IMR-90 (cell line): ENCODE results near the gene ZNF850. TPM values are rescaled to one million over a fixed set of nuclear protein-coding genes. Genes with fewer than 3 reads are reported as not detected.

ENCODE experiments used
- ATAC-seq: fragments of 200-7000 bp; cut with Tn5 transposase; 2 replicates; pipeline ENCODE4 v1.9.1; 2020; ENCODE audit warnings: low read depth, mild to moderate bottlenecking, moderate library complexity
- BruUV-seq: library from RNA; stranded (reverse); fragments of 400-500 nt; replicated peaks from 2 replicates; lab custom pipeline; 2021; lab: Mats Ljungman, UMichigan
- CTCF ChIA-PET: fragments of 300-600 bp; formaldehyde crosslinking; extraction: SDS; loops from one replicate; lab custom pipeline; 2021; ENCODE audit warnings: antibody characterized with exemption; lab: Yijun Ruan, JAX
- POLR2A ChIA-PET: fragments of 300-600 bp; sonication (Branson Sonifier 250); formaldehyde crosslinking; loops from one replicate; lab custom pipeline; 2022; ENCODE audit warnings: antibody characterized with exemption; ENCODE audit not compliant: unreplicated experiment; lab: Charles Lee
- DNase-seq: peaks from one replicate; pipeline ENCODE4 v3.0.0; 2013
- H2AFZ ChIP-seq: replicated peaks from 2 replicates; pipeline ENCODE3; 2013; ENCODE audit warnings: low read length, mild to moderate bottlenecking; ENCODE audit not compliant: poor library complexity
- H2AK5ac ChIP-seq: 2 replicates; pipeline ENCODE4 v1.6.1; 2013; ENCODE audit warnings: low read depth, low read length, inconsistent platforms
- H2AK9ac ChIP-seq: replicated peaks from 2 replicates; pipeline ENCODE3; 2013; ENCODE audit warnings: mild to moderate bottlenecking, low read depth, low read length, moderate library complexity; ENCODE audit not compliant: poor library complexity
- H2BK120ac ChIP-seq: 2 replicates; pipeline ENCODE4 v1.6.1; 2013; ENCODE audit warnings: low read depth, low read length, inconsistent platforms
- H2BK15ac ChIP-seq: 3 replicates; pipeline ENCODE4 v1.6.1; 2013; ENCODE audit warnings: low read depth, low read length, inconsistent platforms
- H2BK20ac ChIP-seq: 2 replicates; pipeline ENCODE4 v1.6.1; 2013; ENCODE audit warnings: low read depth, mild to moderate bottlenecking, inconsistent platforms, low read length, moderate library complexity
- H2BK5ac ChIP-seq: 2 replicates; pipeline ENCODE4 v1.6.1; 2013; ENCODE audit warnings: mild to moderate bottlenecking, low read depth, low read length, inconsistent platforms; ENCODE audit not compliant: poor library complexity, severe bottlenecking
- H3K14ac ChIP-seq: replicated peaks from 2 replicates; pipeline ENCODE4 v1.6.1; 2013; ENCODE audit warnings: low read depth, low read length, inconsistent platforms
- H3K18ac ChIP-seq: 2 replicates; pipeline ENCODE4 v1.6.1; 2013; ENCODE audit warnings: low read depth, low read length, control low read depth
- H3K23ac ChIP-seq: 2 replicates; pipeline ENCODE4 v1.6.1; 2013; ENCODE audit warnings: low read depth, low read length, inconsistent platforms
- H3K27ac ChIP-seq: 2 replicates; pipeline ENCODE4 v1.5.1; 2013; ENCODE audit warnings: mild to moderate bottlenecking, control low read depth, low read length; ENCODE audit not compliant: insufficient read depth
- H3K27me3 ChIP-seq: 2 replicates; pipeline ENCODE4 v1.6.1; 2013; ENCODE audit warnings: low read length; ENCODE audit not compliant: control insufficient read depth, insufficient read depth
- H3K36me3 ChIP-seq: 2 replicates; pipeline ENCODE4 v1.6.1; 2013; ENCODE audit warnings: low read length, mixed read lengths; ENCODE audit not compliant: control insufficient read depth, insufficient read depth
- H3K4ac ChIP-seq: 2 replicates; pipeline ENCODE4 v1.6.1; 2013; ENCODE audit warnings: low read depth, low read length, inconsistent platforms
- H3K4me1 ChIP-seq: 2 replicates; pipeline ENCODE4 v1.6.1; 2013; ENCODE audit warnings: low read length, mixed read lengths; ENCODE audit not compliant: control insufficient read depth, insufficient read depth
- H3K4me2 ChIP-seq: 2 replicates; pipeline ENCODE4 v1.6.1; 2013; ENCODE audit warnings: low read depth, mild to moderate bottlenecking, control low read depth, low read length, moderate library complexity
- H3K4me3 ChIP-seq: 2 replicates; pipeline ENCODE4 v1.5.1; 2013; ENCODE audit warnings: low read depth, mild to moderate bottlenecking, control low read depth, low read length, moderate library complexity; ENCODE audit not compliant: insufficient read depth
- H3K56ac ChIP-seq: 2 replicates; pipeline ENCODE4 v1.6.1; 2013; ENCODE audit warnings: low read length, inconsistent platforms; ENCODE audit not compliant: insufficient read depth; ENCODE audit errors: extremely low read depth
- H3K79me1 ChIP-seq, 2 experiments: 2 replicates each; pipeline ENCODE4 v1.6.1; 2013; ENCODE audit warnings: low read length in 2 of 2, inconsistent platforms in 1 of 2, low read depth in 1 of 2
- H3K9ac ChIP-seq: 2 replicates; pipeline ENCODE4 v1.6.1; 2013; ENCODE audit warnings: low read depth, low read length, control low read depth
- H3K9me1 ChIP-seq: 2 replicates; pipeline ENCODE4 v1.6.1; 2013; ENCODE audit warnings: low read length, inconsistent platforms; ENCODE audit not compliant: insufficient read depth
- H3K9me3 ChIP-seq: 2 replicates; pipeline ENCODE4 v1.6.1; 2013; ENCODE audit warnings: low read length; ENCODE audit not compliant: control insufficient read depth, insufficient read depth
- H4K20me1 ChIP-seq: 2 replicates; pipeline ENCODE4 v1.6.1; 2013; ENCODE audit warnings: low read length, inconsistent platforms; ENCODE audit not compliant: insufficient read depth
- H4K5ac ChIP-seq: 2 replicates; pipeline ENCODE4 v1.6.1; 2013; ENCODE audit warnings: mild to moderate bottlenecking, low read depth, low read length, control low read depth
- H4K8ac ChIP-seq, 2 experiments: 2 replicates each; pipeline ENCODE4 v1.6.1; 2013; ENCODE audit warnings: low read depth in 2 of 2, low read length in 2 of 2, control low read depth in 1 of 2, inconsistent platforms in 1 of 2
- H4K91ac ChIP-seq: 2 replicates; pipeline ENCODE4 v1.6.1; 2013; ENCODE audit warnings: low read depth, low read length, inconsistent platforms; ENCODE audit not compliant: insufficient read depth
- NFE2L2 ChIP-seq: fragments of 150-350 bp; IDR thresholded peaks from 2 replicates; pipeline ENCODE4 v1.6.1; 2016; ENCODE audit warnings: low read depth, mild to moderate bottlenecking, low read length
- SMC3 ChIP-seq: fragments of 150-350 bp; IDR thresholded peaks from 2 replicates; pipeline ENCODE4 v1.6.1; 2016; ENCODE audit warnings: low read depth, mild to moderate bottlenecking, antibody characterized with exemption, low read length, moderate library complexity
- WGBS, 2 experiments: methylation state at CpG; one replicate each; pipeline versions ENCODE4 v1.1.5 to v1.1.7; 2013; ENCODE audit warnings: missing lambda C conversion rate in 2 of 2; ENCODE audit not compliant: insufficient read length in 1 of 2; ENCODE audit errors: extremely low coverage in 2 of 2; 5-methylcytosine and 5-hydroxymethylcytosine counted together
- dilution Hi-C: fragments of 300-500 bp; cut with HindIII; formaldehyde crosslinking; loops from one replicate; pipeline ENCODE4 v1.14.3; 2018; ENCODE audit warnings: low sequenced_read_pairs; ENCODE audit not compliant: unreplicated experiment
- in situ Hi-C: fragments of 300-500 bp; cut with MboI; formaldehyde crosslinking; loops from 3 replicates; pipeline ENCODE4 v1.14.3; 2019; ENCODE audit warnings: low sequenced_read_pairs, inconsistent platforms, mixed read lengths
- intact Hi-C: fragments of 100-400 bp; cut with micrococcal nuclease; formaldehyde crosslinking; loops from 2 replicates; pipeline ENCODE4 v1.10.0; 2022
- polyA plus RNA-seq, 3 experiments: library from polyadenylated mRNA; depleted of rRNA; stranded (reverse); fragments of >200 nt; gene quantifications; 2 replicates each; pipeline ENCODE4 v1.2.3, GENCODE V29; 2012; ENCODE audit warnings: low replicate concordance in 1 of 3
- total RNA-seq: library from RNA; depleted of rRNA; stranded (reverse); fragments of >200 nt; gene quantifications from 2 replicates; pipeline ENCODE4 v1.2.3, GENCODE V29; 2012
- TF ChIP-seq, protein P1 (sequence below): conservative IDR thresholded peaks from 2 replicates; pipeline ENCODE4 v1.5.1; 2012; ENCODE audit warnings: mild to moderate bottlenecking, low read depth, low read length, improper control_type of control experiment

ZNF850 gene
- total and polyA plus RNA-seq, 2 of the 4 experiments (the other 2 are of a cell fraction): 1.1 to 7.2 TPM

DNA sequence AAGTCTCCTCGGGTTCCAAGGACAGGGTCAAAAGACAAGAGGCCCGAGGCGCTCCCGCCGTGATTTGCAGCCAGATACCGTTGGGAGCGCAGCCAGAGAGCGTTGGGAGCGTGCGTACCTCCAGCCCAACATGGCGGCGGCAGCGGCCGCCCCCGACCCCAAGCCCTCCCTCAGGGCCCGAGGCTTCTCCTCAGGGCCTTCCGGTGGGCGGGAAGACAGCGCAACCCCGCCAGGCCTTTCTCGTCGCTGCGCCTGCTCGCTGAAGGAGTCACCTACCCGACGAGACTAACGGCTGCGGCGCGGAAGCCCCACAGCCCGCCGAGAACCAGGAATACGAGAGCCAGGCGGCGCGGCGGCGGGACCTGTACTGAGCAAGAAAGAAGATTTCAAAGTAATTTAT is 3.2 kb upstream of the ZNF850 start:
- Histone ChIP-seq H3K36me3 (no peaks in the 10 kb centered on the region), H2AFZ (peak overlapping the region; percentile 13), H3K9ac (no peak overlapping the region), H3K4me2 (no peak overlapping the region), H2BK15ac (no peak overlapping the region), H3K18ac (no peak overlapping the region), H2AK5ac (no peak overlapping the region), H4K20me1 (no peaks in the 10 kb centered on the region), H3K27ac (no peak overlapping the region), H3K27me3 (no peaks in the 10 kb centered on the region), H4K8ac (no peak overlapping the region), H3K9me1 (no peaks in the 10 kb centered on the region), H4K91ac (no peak overlapping the region), H3K23ac (no peak overlapping the region), H3K4me3 (no peak overlapping the region), H2BK120ac (no peak overlapping the region), H2BK20ac (no peak overlapping the region), H3K4me1 (no peaks in the 10 kb centered on the region), H3K56ac (no peak overlapping the region), H2AK9ac (no peak overlapping the region), H3K79me1 (peaks cover 7 to 8% of the 10 kb centered on the region in 2 experiments; a peak in 2 of 4 replicates), H3K9me3 (peaks cover 9% of the 10 kb centered on the region), H4K5ac (no peak overlapping the region), H3K4ac (no peak overlapping the region), H3K14ac (no peak overlapping the region), H2BK5ac (no peak overlapping the region)
- 0% methylated on average over 1 of the region's 38 CpGs; no CpG with 5 or more reads in 1 of the 2 experiments for WGBS, 2 experiments
- intact Hi-C loops (loop anchor here (10.0 kb wide), 1 partner anchor 299 kb away; the partner anchor contains the start of gene ZNF420), in situ Hi-C loops (no loop called here), dilution Hi-C loops (no loop called here)
- BruUV-seq: no TSS peak
- no peak for DNase-seq
- ChIA-PET POLR2A (no interaction called here), CTCF (no interaction called here)
- TF ChIP-seq SMC3 (no peak), NFE2L2 (no peak)
- TF ChIP-seq, protein P1, sequence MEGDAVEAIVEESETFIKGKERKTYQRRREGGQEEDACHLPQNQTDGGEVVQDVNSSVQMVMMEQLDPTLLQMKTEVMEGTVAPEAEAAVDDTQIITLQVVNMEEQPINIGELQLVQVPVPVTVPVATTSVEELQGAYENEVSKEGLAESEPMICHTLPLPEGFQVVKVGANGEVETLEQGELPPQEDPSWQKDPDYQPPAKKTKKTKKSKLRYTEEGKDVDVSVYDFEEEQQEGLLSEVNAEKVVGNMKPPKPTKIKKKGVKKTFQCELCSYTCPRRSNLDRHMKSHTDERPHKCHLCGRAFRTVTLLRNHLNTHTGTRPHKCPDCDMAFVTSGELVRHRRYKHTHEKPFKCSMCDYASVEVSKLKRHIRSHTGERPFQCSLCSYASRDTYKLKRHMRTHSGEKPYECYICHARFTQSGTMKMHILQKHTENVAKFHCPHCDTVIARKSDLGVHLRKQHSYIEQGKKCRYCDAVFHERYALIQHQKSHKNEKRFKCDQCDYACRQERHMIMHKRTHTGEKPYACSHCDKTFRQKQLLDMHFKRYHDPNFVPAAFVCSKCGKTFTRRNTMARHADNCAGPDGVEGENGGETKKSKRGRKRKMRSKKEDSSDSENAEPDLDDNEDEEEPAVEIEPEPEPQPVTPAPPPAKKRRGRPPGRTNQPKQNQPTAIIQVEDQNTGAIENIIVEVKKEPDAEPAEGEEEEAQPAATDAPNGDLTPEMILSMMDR: no peak
- no peak for ATAC-seq
